K562 (cell line): ENCODE measurements around the gene ANKRD34A. TPM values are rescaled to one million over a fixed set of nuclear protein-coding genes. Genes with fewer than 3 reads are reported as not detected.
A peak's percentile ranks its signal among the peaks of the same experiment; 100 is the strongest.

ENCODE experiments used
- ATF1 ChIP-seq, 2 experiments: fragments of 450-650 bp in 1 of 2; IDR thresholded peaks; 2 replicates each; pipeline ENCODE4 v1.6.1; 2016; ENCODE audit warnings: missing compliant biosample characterization in 1 of 2, missing genetic modification characterization in 1 of 2
- CBX8 ChIP-seq: fragments of 200-600 bp; sonication (generic); IDR thresholded peaks from 2 replicates; pipeline ENCODE4 v1.6.1; 2012; ENCODE audit warnings: borderline replicate concordance, mixed run types, low read depth, mild to moderate bottlenecking, moderate library complexity, mixed read lengths, low read length, control low read depth, inconsistent platforms; ENCODE audit not compliant: poor library complexity, severe bottlenecking; ENCODE audit errors: extremely low read depth
- CREM ChIP-seq: IDR thresholded peaks from 2 replicates; pipeline ENCODE4 v1.6.1; 2014; ENCODE audit warnings: antibody characterized with exemption, low read depth
- EP300 ChIP-seq: IDR thresholded peaks from 2 replicates; pipeline ENCODE4 v1.6.1; 2012; ENCODE audit warnings: low read length, improper control_type of control experiment
- GABPA ChIP-seq: fragments of 200-800 bp; sonication (Bioruptor generic); conservative IDR thresholded peaks from 2 replicates; pipeline ENCODE4 v1.6.1; 2016; ENCODE audit warnings: low read depth, missing genetic modification characterization, missing compliant biosample characterization
- HMG20A ChIP-seq: fragments of 450-650 bp; formaldehyde crosslinking; conservative IDR thresholded peaks from 2 replicates; pipeline ENCODE4 v1.4.0; 2020; ENCODE audit warnings: mild to moderate bottlenecking, mixed read lengths
- JUNB ChIP-seq: fragments of 450-650 bp; formaldehyde crosslinking; conservative IDR thresholded peaks from 2 replicates; pipeline ENCODE4 v1.4.0; 2020; ENCODE audit warnings: mild to moderate bottlenecking
- MLLT1 ChIP-seq, 2 experiments: fragments of 450-650 bp; IDR thresholded peaks; 2 replicates each; pipeline ENCODE4 v1.6.1; 2016
- NEUROD1 ChIP-seq: fragments of 150-350 bp; IDR thresholded peaks from 2 replicates; pipeline ENCODE4 v1.6.1; 2014; ENCODE audit warnings: borderline replicate concordance, low read length, low read depth; ENCODE audit not compliant: partially characterized antibody
- POLR2A ChIP-seq: fragments of 450-650 bp; conservative IDR thresholded peaks from 2 replicates; pipeline ENCODE4 v1.6.1; 2016
- U2AF1 ChIP-seq: fragments of 200-400 bp; formaldehyde crosslinking; optimal IDR thresholded peaks from 2 replicates; pipeline ENCODE3; 2017; ENCODE audit warnings: mild to moderate bottlenecking, low read depth, low read length, moderate library complexity
- UBTF ChIP-seq, 2 experiments: IDR thresholded peaks; 2 replicates each; pipeline ENCODE4 v1.6.1; 2012; ENCODE audit warnings: improper control_type of control experiment in 2 of 2, low read depth in 2 of 2, low read length in 2 of 2, borderline replicate concordance in 1 of 2
- ZFP30 ChIP-seq: fragments of 250-450 bp; sonication (Bioruptor Pico); IDR thresholded peaks from 2 replicates; pipeline ENCODE4 v1.8.0; 2022; ENCODE audit warnings: moderate library complexity, mild to moderate bottlenecking, inconsistent platforms, borderline replicate concordance
- ZNF24 ChIP-seq: fragments of 450-650 bp; IDR thresholded peaks from 2 replicates; pipeline ENCODE4 v1.6.1; 2016
- polyA plus RNA-seq, 8 experiments: library from polyadenylated mRNA; depleted of rRNA in 4 of 8; stranded (reverse) in 5 of 8; unstranded in 3 of 8; fragments of >200 nt; fragmentation: Nextera tagmentation in 2 of 8; fragmentation: Illumina TruSeq in 1 of 8; extraction: Ambion mirVana in 2 of 8; extraction: Trizol in 1 of 8; gene quantifications; 2 replicates each; pipeline versions ENCODE4 v1.2.1 to v1.2.3, GENCODE V29; 2011 to 2014; ENCODE audit warnings: inconsistent platforms in 1 of 8, missing spikeins in 1 of 8
- total RNA-seq, 7 experiments: library from RNA; depleted of rRNA in 6 of 7; stranded (reverse); fragments of >200 nt in 6 of 7; fragmentation: Illumina TruSeq in 2 of 7; extraction: Trizol in 2 of 7; gene quantifications; 2 replicates each; pipeline versions ENCODE4 v1.2.1 to v1.2.3, GENCODE V29; 2011 to 2021; ENCODE audit warnings: low replicate concordance in 1 of 7
- TF ChIP-seq, protein P1 (sequence below): sonication (generic); formaldehyde crosslinking; IDR thresholded peaks from 2 replicates; pipeline ENCODE4 v1.8.0; 2022; ENCODE audit warnings: mild to moderate bottlenecking, low read depth, missing genetic modification reagents
- TF ChIP-seq, protein P2 (sequence below): sonication (generic); formaldehyde crosslinking; IDR thresholded peaks from 2 replicates; pipeline ENCODE4 v1.8.1; 2022; ENCODE audit warnings: missing genetic modification reagents
- TF ChIP-seq, protein P3 (sequence below): IDR thresholded peaks from 2 replicates; pipeline ENCODE4 v1.6.1; 2011; ENCODE audit not compliant: insufficient read length; ENCODE audit errors: extremely low read depth
- TF ChIP-seq, protein P4 (sequence below): fragments of 250-450 bp; sonication (Bioruptor Pico); IDR thresholded peaks from 2 replicates; pipeline ENCODE4 v1.4.0; 2020; ENCODE audit warnings: mild to moderate bottlenecking, moderate library complexity

Gene ANKRD34A
- total and polyA plus RNA-seq, 9 of the 15 experiments (the other 6 are each of a cell fraction or from before 2014, with no cell fraction given), result 0.06 to 1.6 (median 0.43) TPM

DNA sequence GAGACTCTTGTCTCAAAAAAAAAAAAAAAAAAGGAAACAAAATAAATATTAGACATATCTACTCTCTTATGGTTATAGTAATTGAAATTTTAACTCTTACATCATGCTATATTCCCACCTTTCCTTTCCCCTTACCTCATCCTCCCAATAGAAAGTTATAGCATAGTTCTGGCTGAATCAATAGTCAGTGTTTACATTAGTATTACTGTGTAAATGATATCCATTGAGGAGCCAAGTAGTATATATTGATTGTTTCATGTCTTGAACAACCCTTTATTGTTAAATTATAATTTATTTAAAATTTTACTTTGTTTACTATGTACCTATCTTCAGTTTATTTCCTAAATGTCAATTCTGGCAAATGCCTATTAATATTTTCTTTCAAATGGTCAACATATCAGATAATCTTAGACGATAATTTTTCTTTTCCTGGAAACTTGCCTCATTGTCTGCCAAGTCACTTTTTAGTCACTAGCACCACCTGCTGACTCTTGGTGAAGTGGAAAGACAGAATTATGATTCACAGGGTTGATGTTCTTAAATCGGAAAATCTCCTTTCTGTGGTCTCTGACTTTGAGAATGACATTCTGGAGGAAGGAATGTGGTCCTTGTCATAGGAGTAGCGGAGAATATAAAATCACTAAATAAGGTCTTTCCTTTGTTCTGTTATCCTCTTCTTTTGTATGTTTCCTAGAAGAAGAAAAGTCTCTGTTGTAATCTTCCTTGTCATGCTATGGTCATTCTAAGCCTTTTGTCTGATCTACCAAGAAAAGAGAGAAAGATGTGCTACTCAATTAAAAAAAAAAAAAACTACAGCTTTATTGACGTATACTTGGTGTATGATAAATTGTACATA lies 48.6 kb upstream of the ANKRD34A start (continued):
- TF ChIP-seq CBX8 (no peak), NEUROD1 (no peak), ATF1 (CRISPR knock-in tag; IDR thresholded peaks at IDR 0.05) (no peak), ATF1 (tag; IDR thresholded peaks at IDR 0.05) (no peak; the same call in none of the 2 replicates), U2AF1 (no peak), JUNB (CRISPR knock-in tag) (no peak), MLLT1 (IDR thresholded peaks at IDR 0.05) (no peak), ZFP30 (CRISPR knock-in tag) (no peak), ZNF24 (no peak), POLR2A (no peak), CREM (0 out of 2 replicates have a peak, but pooled peaks have one; percentile 26), GABPA (tag) (no peak), HMG20A (CRISPR knock-in tag) (no peak), UBTF (IDR thresholded peaks at IDR 0.05; ENCODE audit: borderline replicate concordance in 1 of 2, low read depth in 2 of 2, low read length in 2 of 2) (no peak), EP300 (peak; percentile 26; the same call in 1 of the 2 replicates)
- TF ChIP-seq, protein P1, sequence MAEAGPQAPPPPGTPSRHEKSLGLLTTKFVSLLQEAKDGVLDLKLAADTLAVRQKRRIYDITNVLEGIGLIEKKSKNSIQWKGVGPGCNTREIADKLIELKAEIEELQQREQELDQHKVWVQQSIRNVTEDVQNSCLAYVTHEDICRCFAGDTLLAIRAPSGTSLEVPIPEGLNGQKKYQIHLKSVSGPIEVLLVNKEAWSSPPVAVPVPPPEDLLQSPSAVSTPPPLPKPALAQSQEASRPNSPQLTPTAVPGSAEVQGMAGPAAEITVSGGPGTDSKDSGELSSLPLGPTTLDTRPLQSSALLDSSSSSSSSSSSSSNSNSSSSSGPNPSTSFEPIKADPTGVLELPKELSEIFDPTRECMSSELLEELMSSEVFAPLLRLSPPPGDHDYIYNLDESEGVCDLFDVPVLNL (CRISPR knock-in tag), result no peak
- TF ChIP-seq, protein P2, sequence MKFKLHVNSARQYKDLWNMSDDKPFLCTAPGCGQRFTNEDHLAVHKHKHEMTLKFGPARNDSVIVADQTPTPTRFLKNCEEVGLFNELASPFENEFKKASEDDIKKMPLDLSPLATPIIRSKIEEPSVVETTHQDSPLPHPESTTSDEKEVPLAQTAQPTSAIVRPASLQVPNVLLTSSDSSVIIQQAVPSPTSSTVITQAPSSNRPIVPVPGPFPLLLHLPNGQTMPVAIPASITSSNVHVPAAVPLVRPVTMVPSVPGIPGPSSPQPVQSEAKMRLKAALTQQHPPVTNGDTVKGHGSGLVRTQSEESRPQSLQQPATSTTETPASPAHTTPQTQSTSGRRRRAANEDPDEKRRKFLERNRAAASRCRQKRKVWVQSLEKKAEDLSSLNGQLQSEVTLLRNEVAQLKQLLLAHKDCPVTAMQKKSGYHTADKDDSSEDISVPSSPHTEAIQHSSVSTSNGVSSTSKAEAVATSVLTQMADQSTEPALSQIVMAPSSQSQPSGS, result no peak
- TF ChIP-seq, protein P3, sequence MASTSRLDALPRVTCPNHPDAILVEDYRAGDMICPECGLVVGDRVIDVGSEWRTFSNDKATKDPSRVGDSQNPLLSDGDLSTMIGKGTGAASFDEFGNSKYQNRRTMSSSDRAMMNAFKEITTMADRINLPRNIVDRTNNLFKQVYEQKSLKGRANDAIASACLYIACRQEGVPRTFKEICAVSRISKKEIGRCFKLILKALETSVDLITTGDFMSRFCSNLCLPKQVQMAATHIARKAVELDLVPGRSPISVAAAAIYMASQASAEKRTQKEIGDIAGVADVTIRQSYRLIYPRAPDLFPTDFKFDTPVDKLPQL, result no peak
- TF ChIP-seq, protein P4, sequence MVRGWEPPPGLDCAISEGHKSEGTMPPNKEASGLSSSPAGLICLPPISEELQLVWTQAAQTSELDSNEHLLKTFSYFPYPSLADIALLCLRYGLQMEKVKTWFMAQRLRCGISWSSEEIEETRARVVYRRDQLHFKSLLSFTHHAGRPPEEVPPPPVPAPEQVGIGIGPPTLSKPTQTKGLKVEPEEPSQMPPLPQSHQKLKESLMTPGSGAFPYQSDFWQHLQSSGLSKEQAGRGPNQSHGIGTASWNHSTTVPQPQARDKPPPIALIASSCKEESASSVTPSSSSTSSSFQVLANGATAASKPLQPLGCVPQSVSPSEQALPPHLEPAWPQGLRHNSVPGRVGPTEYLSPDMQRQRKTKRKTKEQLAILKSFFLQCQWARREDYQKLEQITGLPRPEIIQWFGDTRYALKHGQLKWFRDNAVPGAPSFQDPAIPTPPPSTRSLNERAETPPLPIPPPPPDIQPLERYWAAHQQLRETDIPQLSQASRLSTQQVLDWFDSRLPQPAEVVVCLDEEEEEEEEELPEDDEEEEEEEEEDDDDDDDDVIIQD (CRISPR knock-in tag), result no peak
